Brain pericyte (primary cell): ENCODE results near the gene PANK3.
"Not testable (repeated sequence)": the region's sequence is repeated elsewhere in the genome, so short reads cannot be mapped to it uniquely, and the experiment has no call there.

Experiments
- DNase-seq: peaks from one replicate; pipeline ENCODE4 v3.0.0-alpha.2; 2012; ENCODE audit warnings: low read depth, low spot score

PANK3 gene

DNA sequence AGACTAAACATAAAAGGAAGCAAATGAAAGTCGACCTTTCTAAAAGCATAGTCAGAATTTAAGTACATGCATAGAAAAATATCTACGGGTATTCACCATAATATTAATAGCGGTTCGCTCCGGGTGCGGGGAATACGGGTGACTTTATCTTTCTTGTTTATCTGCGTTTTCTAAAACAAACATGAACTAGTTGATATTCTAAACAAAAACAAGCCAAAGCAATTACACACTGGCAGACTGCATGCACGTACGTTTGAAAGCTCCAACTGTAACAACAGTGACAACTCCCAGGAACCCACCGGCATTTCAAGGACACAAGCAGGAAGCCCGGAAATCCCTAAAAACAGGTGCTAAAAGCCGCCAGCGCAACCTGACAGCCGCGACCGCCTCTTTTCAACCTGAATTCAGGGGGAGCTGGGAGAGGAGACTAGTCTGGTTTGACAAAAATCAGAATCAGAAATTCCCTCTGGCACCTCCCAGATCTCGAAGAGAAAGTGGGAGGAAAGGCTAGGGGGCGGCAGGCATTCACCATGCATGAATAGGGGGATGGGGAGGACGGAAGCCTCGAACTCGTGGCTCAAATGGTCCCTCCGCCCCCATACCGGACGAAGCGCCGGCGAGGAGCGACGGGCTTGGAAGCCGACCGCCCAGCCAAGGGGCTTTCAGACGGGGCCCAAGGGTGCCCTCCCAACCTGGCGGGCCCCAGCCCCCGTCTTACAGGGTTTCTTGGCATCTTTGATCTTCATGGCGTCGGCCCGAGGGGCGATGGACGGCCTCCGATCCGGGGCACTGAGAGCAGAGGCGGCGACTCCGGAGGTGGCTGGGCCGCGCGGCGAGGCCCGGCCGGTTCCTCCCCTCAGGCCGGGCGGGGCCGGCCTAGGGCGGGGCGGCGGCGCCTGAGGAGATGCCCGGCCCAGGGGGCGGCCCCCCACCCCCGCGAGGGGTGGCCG is at the start of gene PANK3:
Gene PANK3 (minus strand): TSS at position 831 of the 950 bp plus-strand sequence. CDS start 85 bp downstream, at position 746.
- peak; percentile 22 for DNase-seq

DNA sequence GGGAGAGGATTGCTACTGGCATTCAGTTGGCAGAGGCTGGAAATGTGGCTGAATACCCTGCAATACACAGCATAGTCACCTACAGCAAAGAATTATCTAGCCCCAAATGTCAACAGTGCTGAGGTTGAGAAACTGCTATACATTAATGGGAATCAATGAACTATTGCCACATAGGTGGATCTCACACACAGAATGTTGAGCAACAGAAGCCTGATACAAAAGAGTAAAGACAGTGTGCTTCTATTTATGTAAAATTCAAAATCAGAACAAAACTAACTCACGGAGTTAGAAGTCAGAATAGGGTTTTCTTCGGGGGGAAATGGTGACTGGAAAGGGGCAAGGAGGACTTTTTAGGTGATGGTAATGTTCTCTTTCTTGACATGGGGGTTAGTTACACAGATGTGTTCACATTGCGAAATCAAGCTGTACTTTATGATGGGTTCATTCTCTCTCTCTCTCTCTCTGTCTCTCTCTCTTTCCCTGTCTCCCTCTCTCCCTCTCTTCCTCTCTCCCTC is 45.7 kb upstream of the PANK3 start:
- no peak for DNase-seq

- DNase-seq, result no peak
These were observed 41.6 kb upstream of the PANK3 start for GRCh38 chr5:168620807-168621206.

- DNase-seq, result no peak
These were observed 35.5 kb upstream of the PANK3 start for GRCh38 chr5:168614661-168615060.

- DNase-seq, result no peak
These were observed 34.8 kb upstream of the PANK3 start for GRCh38 chr5:168613996-168614395.

DNA sequence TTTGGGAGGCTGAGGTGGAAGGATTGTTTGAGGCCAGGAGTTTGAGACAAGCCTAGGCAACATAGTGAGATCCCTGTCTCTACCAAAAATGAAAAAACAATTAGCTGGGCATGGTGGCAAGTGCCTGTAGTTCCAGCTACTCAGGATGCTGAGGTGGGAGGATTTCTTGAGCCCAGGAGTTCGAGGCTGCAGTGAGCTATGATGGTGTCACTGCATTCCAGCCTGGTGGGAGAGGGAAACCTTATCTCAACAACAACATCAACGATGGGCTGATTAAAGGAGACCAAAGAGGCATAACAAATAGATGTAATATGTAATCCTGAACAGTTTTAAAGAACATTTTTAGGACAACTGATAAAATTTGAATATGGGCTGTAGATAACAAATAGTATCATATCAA is 34.2 kb upstream of the PANK3 start:
- DNase-seq, result no peak

GRCh38 chr5:168612996-168613395 is 33.8 kb upstream of the PANK3 start:
- no peak for DNase-seq

DNA sequence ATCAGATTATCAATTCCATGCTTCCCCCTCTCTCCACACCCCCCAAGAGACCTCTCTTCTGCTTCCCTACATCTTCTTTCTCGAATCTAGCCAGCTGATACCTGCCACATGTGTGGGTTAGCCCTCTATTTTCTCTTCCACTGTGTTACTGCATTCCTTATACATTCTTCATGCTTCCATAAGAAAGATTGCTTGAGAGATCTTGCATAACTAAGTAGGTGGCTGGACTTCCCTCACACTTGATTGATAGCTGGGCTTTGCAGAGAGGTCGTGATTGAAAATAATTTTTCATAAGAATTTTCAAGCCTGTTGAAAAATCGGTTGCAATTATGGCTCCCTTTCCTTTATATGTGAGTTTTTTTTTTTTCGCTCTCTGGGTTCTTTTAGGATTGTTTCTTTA is 33.0 kb upstream of the PANK3 start:
- DNase-seq, result no peak

- no peak for DNase-seq
These were observed 32.0 kb upstream of the PANK3 start for GRCh38 chr5:168611165-168611564.

DNA sequence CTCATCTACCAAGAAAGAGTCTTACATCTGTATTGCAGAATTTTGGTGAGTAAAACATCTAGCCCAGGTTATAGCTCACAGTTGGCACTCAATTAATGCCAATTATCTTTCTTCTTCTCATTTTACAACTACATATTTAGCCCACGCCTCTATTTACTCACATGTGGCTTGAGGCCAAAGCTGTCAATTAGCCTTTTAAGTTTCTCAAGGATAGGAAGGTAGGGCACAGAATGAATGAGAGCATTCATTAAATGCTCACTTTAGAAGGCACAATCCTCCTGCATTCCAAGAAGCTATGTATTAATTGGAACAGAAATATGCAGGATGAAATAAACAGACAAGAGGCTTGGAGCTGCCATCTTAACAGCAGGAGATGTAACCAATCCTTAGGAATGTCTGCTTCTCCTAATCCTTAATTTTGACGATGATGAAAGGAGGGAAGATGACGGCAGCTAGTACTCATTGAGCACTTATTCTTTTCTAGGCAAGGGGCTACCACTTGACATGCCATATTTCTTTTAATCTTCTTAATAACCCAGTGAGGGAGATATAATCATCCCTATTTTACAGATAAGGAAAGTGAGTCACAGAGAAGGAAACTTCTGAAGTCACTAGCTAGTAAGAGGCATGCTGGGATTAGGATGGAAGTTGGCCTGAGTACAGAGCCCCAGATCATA is 30.8 kb upstream of the PANK3 start:
- DNase-seq, result no peak

DNA sequence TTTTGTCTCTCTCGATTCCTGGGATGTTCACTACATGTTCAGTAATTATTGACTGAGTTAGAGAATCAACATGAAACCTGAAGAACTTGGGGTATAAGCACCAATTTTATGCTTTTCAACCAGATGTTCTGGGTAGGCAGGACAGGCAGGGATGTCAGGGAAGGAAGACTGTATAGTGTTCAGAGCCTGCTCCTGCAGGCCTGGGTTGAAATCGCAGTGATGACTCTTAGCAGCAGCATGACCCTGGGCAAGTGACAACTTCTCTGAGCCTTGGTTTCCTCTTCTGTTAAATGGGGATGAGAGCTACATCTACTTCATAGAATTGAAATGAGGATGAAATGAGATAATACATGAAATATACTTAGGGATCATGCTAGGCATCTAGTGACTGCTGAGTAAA is 29.7 kb upstream of the PANK3 start:
- DNase-seq, result no peak

DNA sequence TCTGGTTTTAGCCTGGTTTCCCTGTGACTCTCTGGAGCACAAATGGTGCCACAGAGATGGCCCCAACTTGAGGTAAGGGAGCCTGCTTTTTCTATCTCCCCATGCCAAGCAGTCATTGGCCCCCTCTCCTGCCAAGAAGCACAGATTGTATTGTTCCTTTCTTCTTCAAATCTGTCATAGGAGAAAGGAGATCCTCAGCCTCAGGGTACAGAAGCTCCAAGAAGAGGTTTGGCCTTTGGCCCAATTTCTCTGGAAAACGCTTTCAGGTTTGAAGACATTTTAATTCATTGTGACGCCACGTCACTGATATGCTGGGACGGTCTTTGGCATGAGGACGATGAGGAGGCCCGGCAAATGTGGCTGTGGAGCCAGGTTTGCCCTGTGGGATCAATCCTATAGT is 29.2 kb upstream of the PANK3 start:
- no peak for DNase-seq

- no peak for DNase-seq
These were observed 28.8 kb upstream of the PANK3 start for GRCh38 chr5:168607946-168608345.

GRCh38 chr5:168606562-168606961 is 27.4 kb upstream of the PANK3 start:
- DNase-seq, result no peak

DNA sequence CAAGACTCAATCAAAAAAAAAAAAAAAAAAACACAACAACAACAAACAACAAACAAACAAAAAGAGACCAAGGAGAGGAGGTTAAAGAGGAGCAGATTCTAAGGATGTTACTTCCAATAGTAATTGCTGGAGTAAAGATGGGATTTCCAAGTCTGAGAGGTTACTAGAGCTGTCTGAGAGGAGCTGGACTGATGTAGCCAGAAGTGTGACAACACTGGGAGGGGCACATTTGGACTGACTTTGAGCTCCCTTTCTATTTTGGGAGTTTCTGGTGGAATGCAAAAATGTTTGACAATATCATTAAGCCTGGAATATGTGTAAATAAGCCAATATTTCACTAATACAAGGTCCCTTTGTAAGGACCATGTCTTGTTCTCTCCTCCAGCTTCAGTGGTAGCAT is 25.3 kb upstream of the PANK3 start:
- DNase-seq, result no peak

DNA sequence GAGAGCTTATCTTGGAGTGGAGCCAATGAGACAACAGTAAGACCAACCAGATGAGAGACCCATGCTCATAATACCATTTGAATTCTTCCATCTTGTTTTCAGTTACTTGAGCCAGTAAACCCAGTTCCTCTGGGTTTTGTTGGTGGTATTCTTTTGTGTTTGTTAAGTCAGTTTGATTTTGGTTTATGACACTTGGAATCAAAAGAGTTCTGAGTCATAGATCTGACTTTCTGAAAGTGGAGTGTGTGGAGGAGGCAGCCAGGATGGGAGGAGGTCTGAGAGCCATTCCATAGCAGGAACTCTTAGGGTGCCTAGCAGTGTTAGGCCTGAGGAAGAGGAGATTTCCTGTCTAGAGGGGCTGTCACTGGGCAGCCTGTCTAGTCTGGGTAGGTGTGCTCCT is 24.6 kb upstream of the PANK3 start:
- DNase-seq, result no peak

DNA sequence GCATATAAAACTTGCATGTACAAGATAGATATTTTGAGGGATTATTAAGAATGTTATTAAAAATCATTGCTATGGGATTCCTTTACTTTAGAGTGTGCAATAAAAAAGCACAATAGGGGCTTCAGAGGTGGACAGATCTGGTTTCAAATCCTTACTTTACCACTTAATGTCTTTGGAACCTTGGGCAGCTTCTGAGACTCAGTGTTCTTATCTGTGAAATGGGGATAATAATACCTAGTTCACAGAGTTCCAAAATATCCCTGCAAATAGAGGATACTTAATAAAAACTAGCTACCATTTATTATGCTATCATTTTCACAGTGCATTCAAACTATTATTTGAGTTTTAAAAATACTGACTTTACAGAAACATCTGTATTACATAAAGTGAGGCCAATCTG is 23.3 kb upstream of the PANK3 start:
- no peak for DNase-seq

- DNase-seq, result no peak
These were observed 22.8 kb upstream of the PANK3 start for GRCh38 chr5:168601972-168602371.

- no peak for DNase-seq
These were observed 21.2 kb upstream of the PANK3 start for GRCh38 chr5:168600409-168600808.

DNA sequence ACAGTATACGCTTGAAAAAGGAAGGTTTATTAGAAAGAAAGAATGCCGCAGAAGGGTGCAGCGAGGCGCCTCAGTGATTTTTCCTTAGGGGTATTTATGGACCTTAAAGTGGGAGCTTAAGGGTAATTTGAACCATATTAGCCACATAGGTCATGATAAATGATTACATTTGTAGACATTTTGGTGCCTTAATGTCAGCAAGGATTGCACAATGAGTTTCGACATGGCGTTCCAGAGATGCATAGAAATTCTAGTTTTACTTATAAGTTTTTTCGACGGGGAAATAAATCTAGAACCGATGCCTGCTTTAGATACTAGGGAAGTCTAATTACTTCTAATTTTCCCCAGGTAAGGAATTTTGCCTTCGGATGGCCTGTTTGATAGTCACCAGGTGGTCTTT is 20.7 kb upstream of the PANK3 start:
- no peak for DNase-seq

DNA sequence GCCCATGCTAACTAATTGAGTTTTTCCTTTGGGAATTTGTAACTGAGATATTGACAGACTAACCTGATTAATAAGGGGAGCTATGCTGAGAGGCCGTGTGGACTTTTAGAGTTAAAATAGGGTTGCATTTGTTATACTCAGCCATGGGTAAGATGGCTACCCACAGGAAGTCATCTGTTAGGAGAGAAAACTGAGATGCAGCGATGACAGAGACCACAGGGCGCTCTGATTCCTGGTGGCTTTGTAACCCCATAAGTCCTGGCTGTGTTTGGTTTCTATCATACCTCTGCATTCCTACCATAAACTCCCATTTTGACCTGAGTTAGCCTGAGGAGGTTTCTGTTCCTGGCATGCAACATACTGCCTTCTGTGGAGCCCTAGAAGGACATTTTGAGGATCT is 19.5 kb upstream of the PANK3 start:
- DNase-seq, result no peak

- no peak for DNase-seq
These were observed 17.8 kb upstream of the PANK3 start for GRCh38 chr5:168596927-168597326.

GRCh38 chr5:168596122-168596521 is 17.0 kb upstream of the PANK3 start:
- DNase-seq, result not testable (repeated sequence)
